Measurements from ENCODE around the gene NPAS3. TPM values are rescaled to one million over a fixed set of nuclear protein-coding genes. Genes with fewer than 3 reads are reported as not detected.

The NPAS3 gene
- total RNA-seq, 1 donor from 2014 or later, result 5.2 TPM

GRCh38 chr14:33754261-33754660 lies 815.6 kb downstream of the NPAS3 start:
- Mint-ChIP-seq H3K27me3 (ENCODE audit: low read depth) (no peaks in the 10 kb centered on the region), H3K4me1 (peaks cover 27% of the 10 kb centered on the region), H3K9me3 (peaks cover 8% of the 10 kb centered on the region), H3K27ac (peak overlapping the region; percentile 4), H3K36me3 (peaks cover 2% of the 10 kb centered on the region), H3K4me3 (no peak overlapping the region)
- DNase-seq (ENCODE audit: low spot score in 2 of 2, unreplicated experiment in 2 of 2), result no peak
- TF ChIP-seq CTCF (IDR thresholded peaks at IDR 0.05; ENCODE audit: unreplicated experiment), result no peak

- peaks cover 8% of the 10 kb centered on the region for H3K9me3 Mint-ChIP-seq
- H3K36me3 Mint-ChIP-seq, result peaks cover 2% of the 10 kb centered on the region
- TF ChIP-seq CTCF (IDR thresholded peaks at IDR 0.05; ENCODE audit: unreplicated experiment), result no peak
- peaks cover 27% of the 10 kb centered on the region for H3K4me1 Mint-ChIP-seq
- DNase-seq (ENCODE audit: low spot score in 2 of 2, unreplicated experiment in 2 of 2), result no peak
- no peak overlapping the region for H3K4me3 Mint-ChIP-seq
- no peaks in the 10 kb centered on the region for H3K27me3 Mint-ChIP-seq (ENCODE audit: low read depth)
- no peak overlapping the region for H3K27ac Mint-ChIP-seq
These were observed 816.7 kb downstream of the NPAS3 start for GRCh38 chr14:33755358-33755757.

- Mint-ChIP-seq H3K27me3 (ENCODE audit: low read depth) (no peaks in the 10 kb centered on the region), H3K36me3 (peaks cover 2% of the 10 kb centered on the region), H3K9me3 (peaks cover 8% of the 10 kb centered on the region), H3K4me3 (no peak overlapping the region), H3K27ac (no peak overlapping the region), H3K4me1 (peaks cover 29% of the 10 kb centered on the region)
- no peak for TF ChIP-seq CTCF (IDR thresholded peaks at IDR 0.05; ENCODE audit: unreplicated experiment)
- DNase-seq (ENCODE audit: low spot score in 2 of 2, unreplicated experiment in 2 of 2), result no peak
These were observed 818.2 kb downstream of the NPAS3 start for GRCh38 chr14:33756833-33757232.

- Mint-ChIP-seq H3K4me1 (peaks cover 33% of the 10 kb centered on the region), H3K9me3 (peaks cover 8% of the 10 kb centered on the region), H3K36me3 (peaks cover 2% of the 10 kb centered on the region), H3K4me3 (no peak overlapping the region), H3K27me3 (ENCODE audit: low read depth) (no peaks in the 10 kb centered on the region), H3K27ac (no peak overlapping the region)
- no peak for TF ChIP-seq CTCF (IDR thresholded peaks at IDR 0.05; ENCODE audit: unreplicated experiment)
- no peak for DNase-seq (ENCODE audit: low spot score in 2 of 2, unreplicated experiment in 2 of 2)
These were observed 819.9 kb downstream of the NPAS3 start for GRCh38 chr14:33758547-33758946.

- TF ChIP-seq CTCF (IDR thresholded peaks at IDR 0.05; ENCODE audit: unreplicated experiment), result no peak
- no peaks in the 10 kb centered on the region for H3K9me3 Mint-ChIP-seq
- DNase-seq (ENCODE audit: low spot score in 2 of 2, unreplicated experiment in 2 of 2), result no peak
- no peak overlapping the region for H3K4me3 Mint-ChIP-seq
- H3K27ac Mint-ChIP-seq, result no peak overlapping the region
- no peaks in the 10 kb centered on the region for H3K27me3 Mint-ChIP-seq (ENCODE audit: low read depth)
- H3K36me3 Mint-ChIP-seq, result no peaks in the 10 kb centered on the region
- peaks cover 51% of the 10 kb centered on the region for H3K4me1 Mint-ChIP-seq
These were observed 823.6 kb downstream of the NPAS3 start for GRCh38 chr14:33762161-33762851.

Measured in mesothelial cell of epicardium (in vitro differentiated cells).